HepG2 (cell line): ENCODE data around the gene CEP164. TPM values are rescaled to one million over a fixed set of nuclear protein-coding genes. Genes with fewer than 3 reads are reported as not detected.

Experiments used
- ATAC-seq: fragments of 200-7000 bp; cut with Tn5 transposase; 3 replicates; pipeline ENCODE4 v1.9.1; 2020; ENCODE audit warnings: mild to moderate bottlenecking, moderate library complexity
- BruUV-seq: library from RNA; stranded (reverse); fragments of 400-500 nt; replicated peaks from 2 replicates; lab custom pipeline; 2021; lab: Mats Ljungman, UMichigan
- CTCF ChIA-PET: fragments of 300-600 bp; formaldehyde crosslinking; extraction: SDS; loops from one replicate; lab custom pipeline; 2021; ENCODE audit warnings: low total read pairs, inconsistent platforms, low intra/inter-chr PET ratio; lab: Yijun Ruan, JAX
- POLR2A ChIA-PET: fragments of 350-600 bp; sonication (Branson Sonifier 250); formaldehyde crosslinking; loops from one replicate; lab custom pipeline; 2020; ENCODE audit warnings: antibody characterized with exemption, inconsistent platforms; lab: Yijun Ruan, JAX
- DNase-seq: peaks from one replicate; pipeline ENCODE4 v3.0.0-alpha.2; 2015; ENCODE audit warnings: low spot score
- FAIRE-seq: peaks from 3 replicates; lab custom pipeline; 2011; peaks lifted over from hg19 to GRCh38; lab: Jason Lieb, UNC
- H2AFZ ChIP-seq: one replicate; pipeline ENCODE4 v1.6.1; 2011; ENCODE audit warnings: low read length, inconsistent platforms
- H3K27ac ChIP-seq: fragments of 300-600 bp; 3 replicates; pipeline ENCODE4 v1.8.0; 2011; ENCODE audit warnings: mixed run types, mild to moderate bottlenecking, mixed read lengths, low read length, inconsistent platforms; ENCODE audit not compliant: insufficient read depth; ENCODE audit errors: extremely low read length
- H3K27me3 ChIP-seq, 2 experiments: fragments of 200-600 bp in 1 of 2; 2 replicates in 1 of 2; 3 replicates in 1 of 2; pipeline versions ENCODE4 v1.6.0 to v1.8.0; 2011; ENCODE audit warnings: low read length in 2 of 2, mild to moderate bottlenecking in 2 of 2, moderate library complexity in 2 of 2, inconsistent platforms in 1 of 2; ENCODE audit not compliant: insufficient read depth in 2 of 2, control insufficient read depth in 1 of 2
- H3K36me3 ChIP-seq, 2 experiments: fragments of 200-600 bp in 1 of 2; replicated peaks in 1 of 2; 2 replicates in 1 of 2; 3 replicates in 1 of 2; pipeline versions ENCODE4 v1.5.1 to v1.8.0; 2011; ENCODE audit warnings: low read length in 2 of 2, inconsistent platforms in 1 of 2; ENCODE audit not compliant: insufficient read depth in 2 of 2, control insufficient read depth in 1 of 2
- H3K4me1 ChIP-seq: 2 replicates; pipeline ENCODE4 v1.5.1; 2012; ENCODE audit warnings: low read length, inconsistent platforms; ENCODE audit not compliant: insufficient read depth
- H3K4me2 ChIP-seq: 2 replicates; pipeline ENCODE4 v1.6.0; 2011; ENCODE audit warnings: low read depth, low read length, inconsistent platforms
- H3K4me3 ChIP-seq, 3 experiments: fragments of 200-600 bp in 1 of 3; sonication (generic), shearing (Covaris generic) in 1 of 3; replicated peaks in 1 of 3; 2 replicates each; pipeline ENCODE4 v1.5.1; 2011 to 2016; ENCODE audit warnings: low read length in 3 of 3, inconsistent platforms in 2 of 3, low read depth in 2 of 3, mild to moderate bottlenecking in 2 of 3, control low read depth in 1 of 3, mixed read lengths in 1 of 3; ENCODE audit not compliant: insufficient read depth in 1 of 3
- H3K79me2 ChIP-seq: one replicate; pipeline ENCODE4 v1.6.1; 2011; ENCODE audit warnings: low read length, inconsistent platforms; ENCODE audit not compliant: insufficient read depth
- H3K9ac ChIP-seq: 2 replicates; pipeline ENCODE4 v1.6.0; 2011; ENCODE audit warnings: mild to moderate bottlenecking, low read depth, low read length, inconsistent platforms; ENCODE audit not compliant: insufficient read depth
- H3K9me3 ChIP-seq: 2 replicates; pipeline ENCODE4 v1.5.1; 2012; ENCODE audit warnings: mild to moderate bottlenecking, low read length
- H4K20me1 ChIP-seq: 2 replicates; pipeline ENCODE4 v1.6.0; 2011; ENCODE audit warnings: inconsistent platforms, mild to moderate bottlenecking, low read length, moderate library complexity; ENCODE audit not compliant: insufficient read depth
- ATAD3A ChIP-seq: sonication (generic); formaldehyde crosslinking; IDR thresholded peaks from 2 replicates; pipeline ENCODE4 v1.4.0; 2020; ENCODE audit warnings: missing genetic modification reagents
- FOSL2 ChIP-seq: sonication (generic); formaldehyde crosslinking; IDR thresholded peaks from 2 replicates; pipeline ENCODE4 v1.4.0; 2020; ENCODE audit warnings: missing genetic modification reagents
- FOXA1 ChIP-seq, 2 experiments: fragments of 450-650 bp in 1 of 2; sonication (generic) in 1 of 2; formaldehyde crosslinking in 1 of 2; IDR thresholded peaks; 2 replicates each; pipeline versions ENCODE4 v1.4.0 to v1.6.1; 2016 to 2020; ENCODE audit warnings: missing genetic modification reagents in 1 of 2
- KLF11 ChIP-seq: IDR thresholded peaks from 2 replicates; pipeline ENCODE4 v1.6.1; 2016; ENCODE audit warnings: missing compliant biosample characterization
- KLF16 ChIP-seq, 2 experiments: sonication (generic) in 1 of 2; formaldehyde crosslinking in 1 of 2; IDR thresholded peaks; 2 replicates each; pipeline versions ENCODE4 v1.6.1 to v1.8.0; 2016 to 2023; ENCODE audit warnings: missing genetic modification reagents in 2 of 2, missing compliant biosample characterization in 1 of 2
- KLF9 ChIP-seq: IDR thresholded peaks from 2 replicates; pipeline ENCODE4 v1.6.1; 2016; ENCODE audit warnings: low read depth
- NR2F1 ChIP-seq, 2 experiments: fragments of 450-650 bp in 1 of 2; formaldehyde crosslinking in 1 of 2; IDR thresholded peaks; 2 replicates each; pipeline versions ENCODE4 v1.5.0 to v1.6.1; 2016 to 2020; ENCODE audit warnings: mild to moderate bottlenecking in 1 of 2, missing compliant biosample characterization in 1 of 2, missing genetic modification reagents in 1 of 2, moderate library complexity in 1 of 2
- RBAK ChIP-seq: sonication (generic); formaldehyde crosslinking; IDR thresholded peaks from 2 replicates; pipeline ENCODE4 v1.5.1; 2020; ENCODE audit warnings: mild to moderate bottlenecking, missing genetic modification reagents
- SPEN ChIP-seq: sonication (generic); formaldehyde crosslinking; IDR thresholded peaks from 2 replicates; pipeline ENCODE4 v1.5.1; 2020; ENCODE audit warnings: low read depth, mild to moderate bottlenecking, missing genetic modification reagents
- TBL1XR1 ChIP-seq: fragments of 150-350 bp; IDR thresholded peaks from 2 replicates; pipeline ENCODE4 v1.6.1; 2014; ENCODE audit warnings: borderline replicate concordance, low read length; ENCODE audit not compliant: partially characterized antibody
- TEAD3 ChIP-seq: optimal IDR thresholded peaks from 2 replicates; pipeline ENCODE3; 2016; ENCODE audit warnings: borderline replicate concordance
- ZFP36L2 ChIP-seq: sonication (generic); formaldehyde crosslinking; IDR thresholded peaks from 2 replicates; pipeline ENCODE4 v1.4.0; 2020; ENCODE audit warnings: missing genetic modification reagents
- ZNF432 ChIP-seq: sonication (generic); formaldehyde crosslinking; IDR thresholded peaks from 2 replicates; pipeline ENCODE4 v1.5.0; 2020; ENCODE audit warnings: missing genetic modification reagents, mild to moderate bottlenecking, borderline replicate concordance
- ZNF546 ChIP-seq: sonication (generic); formaldehyde crosslinking; conservative IDR thresholded peaks from 2 replicates; pipeline ENCODE4 v1.8.1; 2023; ENCODE audit warnings: mild to moderate bottlenecking, missing genetic modification reagents
- WGBS: methylation state at CpG from one replicate; pipeline ENCODE4 v1.1.6; 2017; ENCODE audit warnings: low lambda C conversion rate; 5-methylcytosine and 5-hydroxymethylcytosine counted together
- in situ Hi-C: cut with HindIII; loops from 2 replicates; pipeline ENCODE4 v1.10.0; 2017; ENCODE audit warnings: low pct_unique_long_range_greater_than_20kb; ENCODE audit not compliant: extremely low pct_ligation_motif_present
- intact Hi-C: fragments of 100-400 bp; cut with micrococcal nuclease; formaldehyde crosslinking; loops from one replicate; pipeline ENCODE4 v1.10.0; 2022; ENCODE audit not compliant: unreplicated experiment
- polyA plus RNA-seq, 8 experiments: library from polyadenylated mRNA; depleted of rRNA in 3 of 8; stranded (reverse) in 7 of 8; unstranded in 1 of 8; fragments of >200 nt; fragmentation: Illumina TruSeq in 4 of 8; extraction: Trizol in 4 of 8; gene quantifications; 2 replicates each; pipeline versions ENCODE4 v1.2.1 to v1.2.3, GENCODE V29; 2011 to 2016; ENCODE audit warnings: low read depth in 4 of 8, missing spikeins in 1 of 8, mixed read lengths in 1 of 8; ENCODE audit not compliant: insufficient read depth in 1 of 8
- total RNA-seq, 5 experiments: library from RNA; depleted of rRNA; stranded (reverse); fragments of >200 nt; fragmentation: Illumina TruSeq; extraction: Trizol; gene quantifications; 2 replicates each; pipeline ENCODE4 v1.2.3, GENCODE V29; 2016; ENCODE audit warnings: low read depth in 1 of 5
- TF ChIP-seq, protein P1 (sequence below): sonication (generic); formaldehyde crosslinking; IDR thresholded peaks from 2 replicates; pipeline ENCODE4 v1.9.0; 2022; ENCODE audit warnings: missing genetic modification reagents, mild to moderate bottlenecking, borderline replicate concordance
- TF ChIP-seq, protein P2 (sequence below): IDR thresholded peaks from 2 replicates; pipeline ENCODE4 v1.6.1; 2016
- TF ChIP-seq, protein P3 (sequence below): IDR thresholded peaks from 2 replicates; pipeline ENCODE4 v1.6.1; 2016; ENCODE audit warnings: missing biosample characterization, missing genetic modification reagents, low read depth
- TF ChIP-seq, protein P4 (sequence below): sonication (generic); formaldehyde crosslinking; IDR thresholded peaks from 2 replicates; pipeline ENCODE4 v1.5.0; 2020; ENCODE audit warnings: missing genetic modification reagents, mild to moderate bottlenecking, borderline replicate concordance

CEP164 gene
- total and polyA plus RNA-seq, 2 of the 13 experiments (the other 11 are each of a cell fraction or from before 2014, with no cell fraction given) = 11.4 to 15.2 TPM

DNA sequence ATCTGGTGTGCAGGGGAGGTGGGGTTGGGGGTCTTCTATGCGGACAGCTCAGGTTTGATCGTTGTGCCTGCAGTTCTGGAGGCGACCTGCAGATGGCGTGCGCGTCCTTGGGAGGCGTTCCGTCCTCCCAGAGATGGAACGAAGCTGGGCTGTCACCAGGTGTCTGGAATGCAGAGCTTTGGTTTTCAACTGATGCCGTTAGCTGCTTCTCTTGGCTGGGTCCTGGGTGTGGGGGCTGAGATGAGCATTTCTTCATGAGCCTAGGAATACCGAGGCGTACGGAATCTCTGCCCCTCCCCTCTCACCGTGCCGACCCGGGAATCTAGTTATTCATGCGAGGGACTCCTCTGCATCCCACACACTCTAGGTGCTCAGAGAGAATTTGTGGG lies 98.6 kb downstream of the CEP164 start (continued):
- TF ChIP-seq, protein P1, sequence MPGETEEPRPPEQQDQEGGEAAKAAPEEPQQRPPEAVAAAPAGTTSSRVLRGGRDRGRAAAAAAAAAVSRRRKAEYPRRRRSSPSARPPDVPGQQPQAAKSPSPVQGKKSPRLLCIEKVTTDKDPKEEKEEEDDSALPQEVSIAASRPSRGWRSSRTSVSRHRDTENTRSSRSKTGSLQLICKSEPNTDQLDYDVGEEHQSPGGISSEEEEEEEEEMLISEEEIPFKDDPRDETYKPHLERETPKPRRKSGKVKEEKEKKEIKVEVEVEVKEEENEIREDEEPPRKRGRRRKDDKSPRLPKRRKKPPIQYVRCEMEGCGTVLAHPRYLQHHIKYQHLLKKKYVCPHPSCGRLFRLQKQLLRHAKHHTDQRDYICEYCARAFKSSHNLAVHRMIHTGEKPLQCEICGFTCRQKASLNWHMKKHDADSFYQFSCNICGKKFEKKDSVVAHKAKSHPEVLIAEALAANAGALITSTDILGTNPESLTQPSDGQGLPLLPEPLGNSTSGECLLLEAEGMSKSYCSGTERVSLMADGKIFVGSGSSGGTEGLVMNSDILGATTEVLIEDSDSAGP (CRISPR knock-in tag) = no peak
- TF ChIP-seq KLF16 (CRISPR knock-in tag; IDR thresholded peaks at IDR 0.05) (no peak), TEAD3 (CRISPR knock-in tag) (peak; percentile 66), TBL1XR1 (no peak), RBAK (no peak), ZFP36L2 (CRISPR knock-in tag) (no peak), KLF11 (CRISPR knock-in tag) (no peak), SPEN (CRISPR knock-in tag) (no peak), FOSL2 (CRISPR knock-in tag) (0 out of 2 replicates have a peak, but pooled peaks have one; percentile 9), FOXA1 (IDR thresholded peaks at IDR 0.05) (no peak), FOXA1 (CRISPR knock-in tag; IDR thresholded peaks at IDR 0.05) (no peak)

DNA sequence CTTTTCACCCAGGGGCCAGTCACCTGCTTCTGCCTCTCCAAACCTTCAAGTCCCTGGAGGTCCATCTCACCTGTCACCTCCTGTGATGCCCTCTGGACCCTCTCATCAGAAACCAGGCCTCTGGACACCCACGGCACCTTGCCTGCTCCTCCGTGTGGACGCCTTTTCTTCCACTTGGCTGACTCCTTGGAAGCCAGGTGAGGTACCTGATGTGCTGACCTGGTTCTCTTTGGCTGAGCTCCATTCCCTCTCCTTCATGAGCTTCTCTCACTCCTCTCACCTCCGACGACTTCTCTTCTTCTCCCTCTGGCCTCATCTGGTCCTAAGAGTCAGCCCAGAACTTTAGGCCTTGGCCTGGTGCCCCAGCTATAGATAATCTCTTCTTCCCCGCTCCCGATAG lies 99.3 kb downstream of the CEP164 start:
- WGBS = 30% methylated on average over 7 of the region's 7 CpGs
- Histone ChIP-seq H3K9me3 (no peaks in the 10 kb centered on the region), H3K4me2 (no peak overlapping the region), H3K4me3 (no peak overlapping the region), H3K36me3 (no peaks in the 10 kb centered on the region), H3K27me3 (peaks cover 2 to 24% of the 10 kb centered on the region in 2 experiments; a peak in 4 of 5 replicates), H2AFZ (no peak overlapping the region), H3K27ac (no peak overlapping the region), H4K20me1 (no peaks in the 10 kb centered on the region), H3K4me1 (no peaks in the 10 kb centered on the region), H3K79me2 (no peaks in the 10 kb centered on the region), H3K9ac (no peak overlapping the region)
- in situ Hi-C loops (loop anchor here (25.0 kb wide), 1 partner anchor 510 kb away; the partner anchor contains the start of gene TMPRSS13), intact Hi-C loops (loop anchor here (1.0 to 10.0 kb wide), 2 partner anchors 382 to 518 kb away; no protein-coding TSS in a partner anchor)
- ATAC-seq (no peak), DNase-seq (no peak), FAIRE-seq (no peak)
- no TSS peak for BruUV-seq
- TF ChIP-seq ZNF432 (CRISPR knock-in tag) (no peak), ZNF546 (CRISPR knock-in tag) (no peak), KLF9 (CRISPR knock-in tag) (no peak), ATAD3A (no peak), NR2F1 (CRISPR knock-in tag; IDR thresholded peaks at IDR 0.05) (no peak)
- TF ChIP-seq, protein P2, sequence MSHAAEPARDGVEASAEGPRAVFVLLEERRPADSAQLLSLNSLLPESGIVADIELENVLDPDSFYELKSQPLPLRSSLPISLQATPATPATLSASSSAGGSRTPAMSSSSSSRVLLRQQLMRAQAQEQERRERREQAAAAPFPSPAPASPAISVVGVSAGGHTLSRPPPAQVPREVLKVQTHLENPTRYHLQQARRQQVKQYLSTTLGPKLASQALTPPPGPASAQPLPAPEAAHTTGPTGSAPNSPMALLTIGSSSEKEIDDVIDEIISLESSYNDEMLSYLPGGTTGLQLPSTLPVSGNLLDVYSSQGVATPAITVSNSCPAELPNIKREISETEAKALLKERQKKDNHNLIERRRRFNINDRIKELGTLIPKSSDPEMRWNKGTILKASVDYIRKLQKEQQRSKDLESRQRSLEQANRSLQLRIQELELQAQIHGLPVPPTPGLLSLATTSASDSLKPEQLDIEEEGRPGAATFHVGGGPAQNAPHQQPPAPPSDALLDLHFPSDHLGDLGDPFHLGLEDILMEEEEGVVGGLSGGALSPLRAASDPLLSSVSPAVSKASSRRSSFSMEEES (CRISPR knock-in tag) = no peak
- TF ChIP-seq, protein P3, sequence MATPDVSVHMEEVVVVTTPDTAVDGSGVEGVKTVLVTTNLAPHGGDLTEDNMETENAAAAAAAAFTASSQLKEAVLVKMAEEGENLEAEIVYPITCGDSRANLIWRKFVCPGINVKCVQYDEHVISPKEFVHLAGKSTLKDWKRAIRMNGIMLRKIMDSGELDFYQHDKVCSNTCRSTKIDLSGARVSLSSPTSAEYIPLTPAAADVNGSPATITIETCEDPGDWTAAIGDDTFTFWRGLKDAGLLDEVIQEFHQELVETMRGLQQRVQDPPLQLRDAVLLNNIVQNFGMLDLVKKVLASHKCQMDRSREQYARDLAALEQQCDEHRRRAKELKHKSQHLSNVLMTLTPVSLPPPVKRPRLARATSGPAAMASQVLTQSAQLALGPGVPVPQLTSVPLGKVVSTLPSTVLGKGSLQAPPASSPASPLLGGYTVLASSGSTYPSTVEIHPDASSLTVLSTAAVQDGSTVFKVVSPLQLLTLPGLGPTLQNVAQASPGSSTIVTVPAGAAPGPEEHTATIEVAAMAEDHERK (CRISPR knock-in tag) = no peak
- TF ChIP-seq, protein P4, sequence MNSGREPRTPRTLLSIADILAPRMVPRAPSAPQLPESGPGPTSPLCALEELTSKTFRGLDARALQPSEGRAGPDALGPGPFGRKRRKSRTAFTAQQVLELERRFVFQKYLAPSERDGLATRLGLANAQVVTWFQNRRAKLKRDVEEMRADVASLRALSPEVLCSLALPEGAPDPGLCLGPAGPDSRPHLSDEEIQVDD = no peak
- POLR2A ChIA-PET = no interaction called here
- CTCF ChIA-PET = interaction anchor here (1.3 kb wide), 1 partner anchor 390 kb away, joined by 6 read pairs; no protein-coding TSS in a partner anchor
